Activated CD4-positive, alpha-beta T cell treated with anti-CD3 and anti-CD28 coated beads, Interleukin-2, amount 50 U/mL, for 24 hours (primary cell): ENCODE measurements around the gene DCTN2.
A peak's percentile ranks its signal among the peaks of the same experiment; 100 is the strongest.
"Not testable (repeated sequence)": the region's sequence is repeated elsewhere in the genome, so short reads cannot be mapped to it uniquely, and the experiment has no call there.

Experiments
- DNase-seq, 2 donors: peaks; one replicate each; pipeline ENCODE4 v3.0.0-alpha.2; 2020; ENCODE audit warnings: low read depth in 1 of 2, low spot score in 1 of 2

DCTN2 gene

GRCh38 chr12:57529831-57530230 is 17.2 kb downstream of the DCTN2 start:
- no peak for DNase-seq

GRCh38 chr12:57528831-57529555 is 18.0 kb downstream of the DCTN2 start:
- no peak for DNase-seq

GRCh38 chr12:57528176-57528575 is 18.8 kb downstream of the DCTN2 start:
- no peak for DNase-seq

GRCh38 chr12:57527184-57527583 is 19.8 kb downstream of the DCTN2 start:
- no peak for DNase-seq

GRCh38 chr12:57526477-57527126 is 20.4 kb downstream of the DCTN2 start:
- no peak for DNase-seq

- DNase-seq, result no peak
Observed at GRCh38 chr12:57525615-57526383, 21.2 kb downstream of the DCTN2 start.

- DNase-seq, result no peak
Observed at GRCh38 chr12:57524814-57525614, 22.0 kb downstream of the DCTN2 start.

GRCh38 chr12:57523706-57524614 is 23.0 kb downstream of the DCTN2 start:
- no peak for DNase-seq

GRCh38 chr12:57522887-57523705 is 23.9 kb downstream of the DCTN2 start:
- DNase-seq, result peak in 1 of 2 donors; percentile 16

- peak; percentile 79 to 81 for DNase-seq
Observed at GRCh38 chr12:57522011-57522886, 24.7 kb downstream of the DCTN2 start, which contains the start of gene MBD6. MBD6 (plus strand) TSS chr12:57522824; CDS start chr12:57524304, 1,480 bp downstream.

GRCh38 chr12:57521525-57522010 is 25.4 kb downstream of the DCTN2 start:
- no peak for DNase-seq

GRCh38 chr12:57520053-57520818 is 26.8 kb downstream of the DCTN2 start, which contains the start of gene DDIT3:
DDIT3 (minus strand) TSS chr12:57520514; CDS start chr12:57517406, 3,108 bp downstream.
- DNase-seq, result peak; percentile 98 to 100

- DNase-seq, result peak; percentile 18
Observed at GRCh38 chr12:57519796-57520052, 27.3 kb downstream of the DCTN2 start.

GRCh38 chr12:57518920-57519795 is 27.8 kb downstream of the DCTN2 start:
- no peak for DNase-seq

- no peak for DNase-seq
Observed at GRCh38 chr12:57518176-57518919, 28.6 kb downstream of the DCTN2 start.

- DNase-seq, result not testable (repeated sequence)
Observed at GRCh38 chr12:57517718-57518117, 29.3 kb downstream of the DCTN2 start.
